Neuron (in vitro differentiated cells): Measurements from ENCODE around the gene KRR1.
"Not testable (repeated sequence)": the region's sequence is repeated elsewhere in the genome, so short reads cannot be mapped to it uniquely, and the experiment has no call there.

ENCODE experiments used
- H2AFZ ChIP-seq: one replicate; pipeline ENCODE4 v1.6.1; 2013; ENCODE audit warnings: low read depth, mild to moderate bottlenecking, inconsistent platforms, low read length, moderate library complexity
- H3K27me3 ChIP-seq: one replicate; pipeline ENCODE4 v1.6.1; 2013; ENCODE audit warnings: low read length; ENCODE audit not compliant: insufficient read depth
- H3K36me3 ChIP-seq: one replicate; pipeline ENCODE4 v1.6.1; 2013; ENCODE audit warnings: low read length; ENCODE audit not compliant: insufficient read depth
- H3K4me1 ChIP-seq: one replicate; pipeline ENCODE4 v1.6.1; 2013; ENCODE audit warnings: low read length; ENCODE audit not compliant: insufficient read depth
- H3K4me3 ChIP-seq: 2 replicates; pipeline ENCODE4 v1.5.1; 2013; ENCODE audit warnings: mild to moderate bottlenecking, low read length, moderate library complexity
- H3K9me3 ChIP-seq: one replicate; pipeline ENCODE4 v1.6.1; 2013; ENCODE audit warnings: low read length

Gene KRR1

DNA sequence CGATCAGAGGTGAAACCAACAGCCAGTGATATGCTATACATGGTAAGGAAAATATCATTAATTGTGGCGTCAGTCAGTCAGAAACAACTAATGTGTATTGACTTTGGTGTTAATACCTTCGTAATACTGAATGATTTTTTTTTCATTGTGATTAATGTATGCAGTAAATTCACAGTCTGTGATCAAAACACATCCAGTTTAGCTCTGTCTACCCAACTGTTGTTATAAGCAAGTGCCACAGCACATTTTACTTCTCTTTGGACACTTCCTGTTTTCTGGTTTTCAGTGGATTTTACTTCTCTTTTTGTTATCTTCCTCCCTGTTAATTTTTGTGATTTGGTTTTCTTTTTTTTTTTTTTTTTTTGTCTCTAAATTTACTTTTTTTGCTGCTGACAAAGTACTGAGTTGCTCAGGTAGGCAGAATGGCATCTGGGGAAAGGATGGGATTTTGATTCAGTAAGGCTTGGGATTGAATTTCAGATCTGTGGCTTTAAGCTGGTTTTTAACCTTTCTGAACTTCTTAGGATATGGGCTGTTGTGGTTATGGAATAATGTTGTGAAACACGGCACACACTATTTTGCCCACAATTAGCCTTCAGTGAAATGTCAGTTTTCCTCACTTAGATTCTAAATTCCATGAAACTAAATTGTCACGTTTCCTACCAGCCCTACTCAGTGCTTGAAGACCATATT is 30.2 kb downstream of the KRR1 start:
- Histone ChIP-seq H2AFZ (peak overlapping the region; percentile 88), H3K27me3 (no peaks in the 10 kb centered on the region), H3K9me3 (no peaks in the 10 kb centered on the region), H3K4me1 (peaks cover 17% of the 10 kb centered on the region), H3K36me3 (no peaks in the 10 kb centered on the region), H3K4me3 (peak overlapping the region; percentile 24)

- H3K4me3 ChIP-seq = peak within 1 kb of the TSS; percentile 24
- H3K9me3 ChIP-seq = no peaks in the 10 kb centered on the region
- H3K27me3 ChIP-seq = no peaks in the 10 kb centered on the region
- no peaks in the 10 kb centered on the region for H3K36me3 ChIP-seq
- peak within 1 kb of the TSS; percentile 88 for H2AFZ ChIP-seq
- peaks cover 17% of the 10 kb centered on the region for H3K4me1 ChIP-seq
Observed at GRCh38 chr12:75480469-75480949, 30.9 kb downstream of the KRR1 start, which contains the start of gene GLIPR1. GLIPR1 (plus strand) TSS chr12:75480755; CDS start chr12:75480881, 126 bp downstream.

DNA sequence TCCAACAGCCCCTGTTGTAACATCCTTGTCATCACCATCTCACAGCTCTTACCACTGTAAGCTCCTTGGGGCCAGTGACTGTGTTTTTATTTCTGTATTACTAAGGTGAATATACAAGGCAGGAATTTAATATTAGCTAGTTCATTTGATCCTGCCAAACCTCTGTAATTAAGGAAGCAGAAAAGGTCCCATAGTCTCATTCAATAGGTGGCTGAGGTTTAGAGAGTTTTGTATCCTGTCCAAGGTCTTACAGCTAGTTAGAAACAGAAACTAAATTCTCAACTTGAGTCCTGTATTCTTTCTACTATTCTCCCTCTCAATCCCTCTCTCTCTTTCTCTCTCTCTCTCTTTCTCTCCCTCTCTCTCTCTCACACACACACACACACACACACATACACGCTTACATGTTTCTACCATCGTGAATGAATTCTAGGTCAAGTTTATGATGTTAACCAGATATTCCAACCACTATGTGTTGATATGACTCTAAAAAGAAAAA is 31.4 kb downstream of the KRR1 start:
- no peak overlapping the region for H3K4me3 ChIP-seq
- H2AFZ ChIP-seq = peak overlapping the region; percentile 88
- peaks cover 17% of the 10 kb centered on the region for H3K4me1 ChIP-seq
- H3K36me3 ChIP-seq = no peaks in the 10 kb centered on the region
- no peaks in the 10 kb centered on the region for H3K9me3 ChIP-seq
- H3K27me3 ChIP-seq = no peaks in the 10 kb centered on the region

- no peak overlapping the region for H3K4me3 ChIP-seq
- peaks cover 19% of the 10 kb centered on the region for H3K4me1 ChIP-seq
- H3K27me3 ChIP-seq = no peaks in the 10 kb centered on the region
- H2AFZ ChIP-seq = no peak overlapping the region
- no peaks in the 10 kb centered on the region for H3K9me3 ChIP-seq
- H3K36me3 ChIP-seq = no peaks in the 10 kb centered on the region
Observed at GRCh38 chr12:75478116-75478794, 33.2 kb downstream of the KRR1 start.

DNA sequence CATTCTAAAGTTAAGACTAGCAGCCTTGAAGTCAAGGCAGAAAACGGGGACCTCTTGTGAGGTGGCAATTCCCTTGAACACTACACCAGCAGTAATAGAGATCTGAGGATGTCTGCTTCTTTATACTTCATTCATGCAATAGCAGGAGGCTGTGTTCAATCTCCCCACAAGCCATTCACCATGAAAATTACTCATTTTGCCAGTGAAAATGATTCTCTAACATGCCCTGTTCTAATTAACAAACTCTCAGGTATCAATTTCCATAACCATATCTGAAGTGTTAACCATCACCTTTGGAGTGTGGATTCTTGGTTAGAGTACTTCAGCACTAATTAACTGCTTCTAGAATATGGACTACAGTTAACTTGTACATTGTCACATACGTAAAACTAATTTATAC is 34.3 kb downstream of the KRR1 start:
- Histone ChIP-seq H3K4me3 (no peak overlapping the region), H3K4me1 (peaks cover 19% of the 10 kb centered on the region), H3K36me3 (no peaks in the 10 kb centered on the region), H3K27me3 (no peaks in the 10 kb centered on the region), H2AFZ (no peak overlapping the region), H3K9me3 (no peaks in the 10 kb centered on the region)

GRCh38 chr12:75476071-75476470 is 35.3 kb downstream of the KRR1 start:
- no peaks in the 10 kb centered on the region for H3K36me3 ChIP-seq
- H3K9me3 ChIP-seq = no peaks in the 10 kb centered on the region
- no peak overlapping the region for H2AFZ ChIP-seq
- H3K4me3 ChIP-seq = no peak overlapping the region
- peaks cover 15% of the 10 kb centered on the region for H3K4me1 ChIP-seq
- H3K27me3 ChIP-seq = no peaks in the 10 kb centered on the region

- Histone ChIP-seq H3K9me3 (no peaks in the 10 kb centered on the region), H3K27me3 (no peaks in the 10 kb centered on the region), H2AFZ (no peak overlapping the region), H3K36me3 (no peaks in the 10 kb centered on the region), H3K4me1 (peaks cover 2% of the 10 kb centered on the region), H3K4me3 (no peak overlapping the region)
Observed at GRCh38 chr12:75474116-75474515, 37.3 kb downstream of the KRR1 start.

- Histone ChIP-seq H2AFZ (no peak overlapping the region), H3K27me3 (no peaks in the 10 kb centered on the region), H3K9me3 (no peaks in the 10 kb centered on the region), H3K36me3 (no peaks in the 10 kb centered on the region), H3K4me3 (no peak overlapping the region), H3K4me1 (peaks cover 2% of the 10 kb centered on the region)
Observed at GRCh38 chr12:75471902-75472890, 39.2 kb downstream of the KRR1 start.

DNA sequence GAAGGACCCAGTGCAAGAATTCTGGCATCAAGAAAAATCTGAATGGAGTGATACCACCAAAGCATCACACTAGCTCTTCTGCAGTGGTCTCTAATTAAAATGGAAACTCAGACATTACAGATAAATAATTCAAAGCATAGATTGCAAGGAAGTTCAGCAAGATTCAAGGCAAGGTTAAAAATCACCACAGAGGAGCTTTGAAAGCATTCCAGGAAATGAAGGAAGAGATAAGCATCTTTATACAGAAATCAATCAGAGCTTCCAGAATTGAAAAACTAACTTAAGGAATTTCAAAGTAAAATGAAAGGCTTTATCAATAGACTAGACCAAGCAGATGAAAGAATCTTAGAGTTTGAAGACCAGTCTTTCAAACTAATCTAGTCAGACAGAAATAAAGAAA is 51.2 kb downstream of the KRR1 start:
- Histone ChIP-seq H3K4me1 (no peaks in the 10 kb centered on the region), H3K9me3 (no peaks in the 10 kb centered on the region), H2AFZ (no peak overlapping the region), H3K4me3 (no peak overlapping the region), H3K27me3 (no peaks in the 10 kb centered on the region), H3K36me3 (no peaks in the 10 kb centered on the region)

DNA sequence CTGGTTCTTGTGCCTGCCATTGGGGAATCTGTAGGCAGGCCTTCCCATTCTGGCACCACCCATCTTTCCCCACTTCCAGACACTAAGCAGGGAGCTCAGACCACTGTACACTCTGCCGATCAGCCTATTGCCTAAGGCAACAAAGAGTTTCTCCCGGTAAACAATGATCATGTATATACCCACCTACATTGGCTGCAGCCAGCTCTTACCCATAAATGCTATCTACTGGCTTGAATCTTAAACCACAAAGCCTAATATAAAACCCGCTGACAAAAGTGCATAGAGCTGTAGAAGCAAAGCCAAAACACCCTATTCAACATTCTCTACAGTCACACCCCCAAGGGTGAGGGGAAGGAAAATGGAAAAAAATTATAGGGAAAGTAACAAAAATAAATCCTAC is 51.7 kb downstream of the KRR1 start:
- Histone ChIP-seq H3K9me3 (no peaks in the 10 kb centered on the region), H3K4me3 (no peak overlapping the region), H2AFZ (no peak overlapping the region), H3K36me3 (no peaks in the 10 kb centered on the region), H3K4me1 (no peaks in the 10 kb centered on the region), H3K27me3 (no peaks in the 10 kb centered on the region)

- not testable (repeated sequence) for H3K36me3 ChIP-seq, H2AFZ ChIP-seq, H3K9me3 ChIP-seq, H3K4me1 ChIP-seq, H3K27me3 ChIP-seq, H3K4me3 ChIP-seq
Observed at GRCh38 chr12:75457866-75458265, 53.5 kb downstream of the KRR1 start.

GRCh38 chr12:75457191-75457590 is 54.2 kb downstream of the KRR1 start:
- Histone ChIP-seq H2AFZ (no peak overlapping the region), H3K36me3 (no peaks in the 10 kb centered on the region), H3K27me3 (no peaks in the 10 kb centered on the region), H3K9me3 (no peaks in the 10 kb centered on the region), H3K4me3 (no peak overlapping the region), H3K4me1 (no peaks in the 10 kb centered on the region)

GRCh38 chr12:75455839-75456238 is 55.6 kb downstream of the KRR1 start:
- H3K36me3 ChIP-seq = no peaks in the 10 kb centered on the region
- H2AFZ ChIP-seq = no peak overlapping the region

More at GRCh38 chr12:75455839-75456238, 55.6 kb downstream of the KRR1 start:
- no peaks in the 10 kb centered on the region for H3K27me3 ChIP-seq
- H3K4me3 ChIP-seq = no peak overlapping the region
- H3K4me1 ChIP-seq = no peaks in the 10 kb centered on the region
- H3K9me3 ChIP-seq = no peaks in the 10 kb centered on the region
